DND-41 (cell line): Measurements from ENCODE around the gene MTPN.

Source experiments
- ATAC-seq: fragments of 200-7000 bp; cut with Tn5 transposase; 3 replicates; pipeline ENCODE4 v1.9.1; 2021; ENCODE audit warnings: low read depth; ENCODE audit not compliant: insufficient read depth
- DNase-seq: peaks from one replicate; pipeline ENCODE4 v3.0.0-alpha.2; 2020
- H2AFZ ChIP-seq: 2 replicates; pipeline ENCODE4 v1.6.0; 2012; ENCODE audit warnings: low read depth, low read length
- H3K27ac ChIP-seq: 2 replicates; pipeline ENCODE4 v1.5.1; 2012; ENCODE audit warnings: low read length, inconsistent platforms
- H3K27me3 ChIP-seq: fragments of 200-600 bp; sonication (generic); 2 replicates; pipeline ENCODE4 v1.6.0; 2012; ENCODE audit warnings: low read length, mild to moderate bottlenecking, inconsistent platforms; ENCODE audit not compliant: insufficient read depth, poor library complexity
- H3K36me3 ChIP-seq: 2 replicates; pipeline ENCODE4 v1.5.1; 2012; ENCODE audit warnings: low read length, inconsistent platforms; ENCODE audit not compliant: insufficient read depth
- H3K4me1 ChIP-seq: 2 replicates; pipeline ENCODE4 v1.5.1; 2012; ENCODE audit warnings: mild to moderate bottlenecking, low read length; ENCODE audit not compliant: insufficient read depth
- H3K4me2 ChIP-seq: 2 replicates; pipeline ENCODE4 v1.6.0; 2012; ENCODE audit warnings: mild to moderate bottlenecking, moderate library complexity, low read length, inconsistent platforms; ENCODE audit not compliant: insufficient read depth
- H3K4me3 ChIP-seq, 2 experiments: fragments of 200-600 bp in 1 of 2; shearing (Covaris generic) in 1 of 2; 2 replicates each; pipeline ENCODE4 v1.5.1; 2012 to 2016; ENCODE audit warnings: inconsistent platforms in 2 of 2, low read length in 2 of 2, mild to moderate bottlenecking in 2 of 2, low read depth in 1 of 2, moderate library complexity in 1 of 2
- H3K79me2 ChIP-seq: 2 replicates; pipeline ENCODE4 v1.6.0; 2012; ENCODE audit warnings: low read length, inconsistent platforms; ENCODE audit not compliant: insufficient read depth
- H3K9ac ChIP-seq: 2 replicates; pipeline ENCODE4 v1.6.0; 2012; ENCODE audit warnings: low read depth, mild to moderate bottlenecking, inconsistent platforms, low read length, moderate library complexity
- H3K9me3 ChIP-seq: 2 replicates; pipeline ENCODE4 v1.5.1; 2012; ENCODE audit warnings: low read length, moderate library complexity, mild to moderate bottlenecking, inconsistent platforms; ENCODE audit not compliant: insufficient read depth, severe bottlenecking
- H4K20me1 ChIP-seq: 2 replicates; pipeline ENCODE4 v1.6.0; 2012; ENCODE audit warnings: low read length; ENCODE audit not compliant: insufficient read depth
- EZH2 ChIP-seq: IDR thresholded peaks from 3 replicates; pipeline ENCODE4 v1.6.1; 2012; ENCODE audit warnings: borderline replicate concordance, low read depth, mild to moderate bottlenecking, moderate library complexity, low read length, inconsistent platforms; ENCODE audit not compliant: severe bottlenecking
- TF ChIP-seq, protein P1 (sequence below): IDR thresholded peaks from 2 replicates; pipeline ENCODE4 v1.5.1; 2012; ENCODE audit warnings: borderline replicate concordance, low read length, moderate library complexity, mild to moderate bottlenecking; ENCODE audit not compliant: poor library complexity, severe bottlenecking; ENCODE audit errors: extremely low read depth

Gene MTPN

DNA sequence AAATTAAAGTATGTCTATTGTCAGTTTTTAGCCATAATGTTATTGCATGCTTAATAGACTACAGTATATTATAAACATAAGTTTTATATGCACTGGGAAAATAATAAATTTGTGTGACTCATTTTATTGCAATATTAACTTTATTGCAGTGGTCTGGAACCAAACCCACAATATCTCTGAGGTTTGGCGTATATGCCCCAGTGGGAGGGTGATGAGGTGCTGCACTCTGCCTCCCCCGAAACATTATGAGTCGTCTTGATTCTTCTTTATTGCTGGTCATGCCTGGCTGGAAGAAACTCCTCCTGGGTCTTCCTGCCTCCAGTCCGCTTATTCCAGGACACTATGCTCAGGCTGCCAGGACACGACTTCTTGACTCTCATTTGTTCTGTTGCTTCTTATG is 88.4 kb downstream of the MTPN start:
- H2AFZ ChIP-seq, result no peak overlapping the region
- no peak overlapping the region for H3K4me2 ChIP-seq
- H3K4me3 ChIP-seq, result no peak overlapping the region
- no peak for ATAC-seq
- no peaks in the 10 kb centered on the region for H3K9me3 ChIP-seq
- H3K9ac ChIP-seq, result no peak overlapping the region
- H3K79me2 ChIP-seq, result no peaks in the 10 kb centered on the region
- no peaks in the 10 kb centered on the region for H3K4me1 ChIP-seq
- TF ChIP-seq EZH2, result no peak
- TF ChIP-seq, protein P1, sequence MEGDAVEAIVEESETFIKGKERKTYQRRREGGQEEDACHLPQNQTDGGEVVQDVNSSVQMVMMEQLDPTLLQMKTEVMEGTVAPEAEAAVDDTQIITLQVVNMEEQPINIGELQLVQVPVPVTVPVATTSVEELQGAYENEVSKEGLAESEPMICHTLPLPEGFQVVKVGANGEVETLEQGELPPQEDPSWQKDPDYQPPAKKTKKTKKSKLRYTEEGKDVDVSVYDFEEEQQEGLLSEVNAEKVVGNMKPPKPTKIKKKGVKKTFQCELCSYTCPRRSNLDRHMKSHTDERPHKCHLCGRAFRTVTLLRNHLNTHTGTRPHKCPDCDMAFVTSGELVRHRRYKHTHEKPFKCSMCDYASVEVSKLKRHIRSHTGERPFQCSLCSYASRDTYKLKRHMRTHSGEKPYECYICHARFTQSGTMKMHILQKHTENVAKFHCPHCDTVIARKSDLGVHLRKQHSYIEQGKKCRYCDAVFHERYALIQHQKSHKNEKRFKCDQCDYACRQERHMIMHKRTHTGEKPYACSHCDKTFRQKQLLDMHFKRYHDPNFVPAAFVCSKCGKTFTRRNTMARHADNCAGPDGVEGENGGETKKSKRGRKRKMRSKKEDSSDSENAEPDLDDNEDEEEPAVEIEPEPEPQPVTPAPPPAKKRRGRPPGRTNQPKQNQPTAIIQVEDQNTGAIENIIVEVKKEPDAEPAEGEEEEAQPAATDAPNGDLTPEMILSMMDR, result no peak
- no peaks in the 10 kb centered on the region for H4K20me1 ChIP-seq
- no peaks in the 10 kb centered on the region for H3K36me3 ChIP-seq
- H3K27ac ChIP-seq, result no peak overlapping the region
- no peak for DNase-seq
- no peaks in the 10 kb centered on the region for H3K27me3 ChIP-seq

DNA sequence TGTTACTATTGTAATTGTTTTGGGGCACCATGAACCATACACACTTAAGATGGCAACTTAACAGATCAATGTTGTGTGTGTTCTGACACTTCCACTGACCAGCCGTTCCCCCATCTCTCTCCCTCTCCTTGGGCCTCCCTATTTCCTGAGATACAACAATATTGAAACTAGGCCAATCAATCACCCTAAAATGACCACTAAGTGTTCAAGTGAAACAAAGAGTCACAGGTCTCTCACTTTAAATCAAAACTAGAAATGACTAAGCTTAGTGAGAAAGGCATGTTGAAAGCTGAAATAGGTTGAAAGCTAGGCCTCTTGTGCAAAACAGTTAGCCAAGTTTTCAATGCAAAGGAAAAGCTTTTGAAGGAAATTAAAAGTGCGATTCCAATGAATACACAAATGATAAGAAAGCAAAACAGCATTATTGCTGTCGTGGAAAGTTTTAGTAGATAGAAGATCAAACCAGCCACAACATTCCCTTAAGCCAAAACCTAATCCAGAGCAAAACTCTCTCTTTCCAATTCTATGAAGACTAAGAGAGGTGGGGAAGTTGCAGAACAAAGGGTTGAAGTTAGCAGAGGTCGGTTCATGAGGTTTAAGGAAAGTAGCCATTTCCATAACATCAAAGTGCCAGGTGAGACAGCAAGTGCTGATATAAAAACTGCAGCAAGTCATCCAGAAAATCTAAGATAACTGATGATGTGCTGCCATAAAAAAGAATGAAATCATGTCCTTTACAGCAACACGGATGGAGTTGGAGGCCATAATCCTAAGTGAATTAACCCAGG is 90.6 kb downstream of the MTPN start:
- Histone ChIP-seq H4K20me1 (no peaks in the 10 kb centered on the region), H3K9me3 (no peaks in the 10 kb centered on the region), H3K79me2 (no peaks in the 10 kb centered on the region), H3K36me3 (no peaks in the 10 kb centered on the region), H3K4me1 (no peaks in the 10 kb centered on the region), H3K27ac (no peak overlapping the region), H3K4me2 (no peak overlapping the region), H3K9ac (no peak overlapping the region), H3K4me3 (no peak overlapping the region), H2AFZ (no peak overlapping the region), H3K27me3 (no peaks in the 10 kb centered on the region)
- DNase-seq, result no peak
- TF ChIP-seq EZH2, result no peak
- TF ChIP-seq, protein P1, result no peak
- ATAC-seq, result no peak

DNA sequence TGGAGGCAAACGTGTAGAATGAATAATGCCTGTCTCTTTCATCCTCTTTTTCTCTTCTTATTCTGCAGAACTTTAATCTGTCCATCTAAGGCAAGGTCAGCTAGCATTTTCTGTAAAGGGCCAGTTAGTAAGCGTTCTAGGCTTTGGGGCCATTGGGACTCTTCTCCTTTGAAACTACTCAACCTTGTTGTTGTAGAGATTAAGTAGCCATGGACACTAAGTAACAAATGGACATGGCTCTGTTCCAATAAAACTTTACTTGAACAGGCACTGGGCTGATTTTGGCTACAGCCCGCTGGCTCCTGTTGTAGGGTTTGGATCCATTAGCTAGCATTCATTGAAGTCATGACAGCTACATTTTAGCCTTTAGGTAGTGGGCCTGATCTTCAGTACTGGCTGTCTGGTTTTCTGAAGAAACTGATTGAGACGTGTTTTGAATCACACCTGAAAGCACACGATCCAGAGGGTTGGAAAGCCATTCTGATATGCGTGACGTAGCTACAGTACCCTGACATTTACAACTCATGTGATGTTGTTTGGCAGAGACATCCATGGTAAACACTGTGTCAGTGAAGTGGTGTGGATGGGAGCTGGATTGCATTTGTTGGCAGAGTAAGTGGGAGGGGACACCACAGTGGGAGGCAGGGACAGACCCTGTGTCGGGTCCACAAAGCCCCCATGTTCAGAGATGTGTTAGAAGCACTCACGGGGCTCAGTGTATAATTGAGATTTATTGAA is 92.5 kb downstream of the MTPN start:
- Histone ChIP-seq H3K79me2 (no peaks in the 10 kb centered on the region), H3K36me3 (no peaks in the 10 kb centered on the region), H3K4me2 (no peak overlapping the region), H3K27me3 (no peaks in the 10 kb centered on the region), H2AFZ (no peak overlapping the region), H4K20me1 (no peaks in the 10 kb centered on the region), H3K4me3 (no peak overlapping the region), H3K9me3 (no peaks in the 10 kb centered on the region), H3K4me1 (no peaks in the 10 kb centered on the region), H3K27ac (no peak overlapping the region), H3K9ac (no peak overlapping the region)
- ATAC-seq (no peak), DNase-seq (no peak)
- no peak for TF ChIP-seq EZH2
- TF ChIP-seq, protein P1, result no peak
